ENCODE results near the gene SPRR4. TPM values are rescaled to one million over a fixed set of nuclear protein-coding genes. Genes with fewer than 3 reads are reported as not detected.

The SPRR4 gene
- total and polyA plus RNA-seq, 5 donors from 2014 or later: not detected

Other genes starting within 250 kb of the SPRR4 start
- gene KPRP, start 212.6 kb upstream of the SPRR4 start, total RNA-seq: not detected
- gene KPRP, start 212.6 kb upstream of the SPRR4 start, polyA plus RNA-seq: not detected
- gene LCE1F, start 195.5 kb upstream of the SPRR4 start, total RNA-seq: not detected
- not detected for gene LCE1F, start 195.5 kb upstream of the SPRR4 start, polyA plus RNA-seq
- gene LCE1E, start 184.4 kb upstream of the SPRR4 start, total RNA-seq: not detected
- not detected for gene LCE1E, start 184.4 kb upstream of the SPRR4 start, polyA plus RNA-seq
- gene LCE1D, start 173.9 kb upstream of the SPRR4 start, total RNA-seq: not detected
- not detected for gene LCE1D, start 173.9 kb upstream of the SPRR4 start, polyA plus RNA-seq
- not detected for gene LCE1C, start 164.0 kb upstream of the SPRR4 start, total RNA-seq
- not detected for gene LCE1C, start 164.0 kb upstream of the SPRR4 start, polyA plus RNA-seq
- not detected for gene LCE1B, start 158.7 kb upstream of the SPRR4 start, total RNA-seq
- gene LCE1B, start 158.7 kb upstream of the SPRR4 start, polyA plus RNA-seq: not detected
- gene LCE1A, start 143.2 kb upstream of the SPRR4 start, total RNA-seq: not detected
- not detected for gene LCE1A, start 143.2 kb upstream of the SPRR4 start, polyA plus RNA-seq
- not detected for gene LCE6A, start 127.8 kb upstream of the SPRR4 start, total RNA-seq
- gene LCE6A, start 127.8 kb upstream of the SPRR4 start, polyA plus RNA-seq: not detected
- not detected for gene LCE7A, start 110.7 kb upstream of the SPRR4 start, total RNA-seq
- gene LCE7A, start 110.7 kb upstream of the SPRR4 start, polyA plus RNA-seq: not detected
- gene SMCP, start 92.3 kb upstream of the SPRR4 start, total RNA-seq: not detected
- not detected for gene SMCP, start 92.3 kb upstream of the SPRR4 start, polyA plus RNA-seq
- not detected for gene IVL, start 62.1 kb upstream of the SPRR4 start, total RNA-seq
- gene IVL, start 62.1 kb upstream of the SPRR4 start, polyA plus RNA-seq: not detected
- not detected for gene SPRR5, start 23.4 kb upstream of the SPRR4 start, total RNA-seq
- not detected for gene SPRR5, start 23.4 kb upstream of the SPRR4 start, polyA plus RNA-seq
- not detected for gene SPRR1A, start 13.4 kb downstream of the SPRR4 start, total RNA-seq
- gene SPRR1A, start 13.4 kb downstream of the SPRR4 start, polyA plus RNA-seq: not detected
- gene SPRR3, start 31.1 kb downstream of the SPRR4 start, total RNA-seq: not detected
- not detected for gene SPRR3, start 31.1 kb downstream of the SPRR4 start, polyA plus RNA-seq
- not detected for gene SPRR1B, start 60.6 kb downstream of the SPRR4 start, total RNA-seq
- gene SPRR1B, start 60.6 kb downstream of the SPRR4 start, polyA plus RNA-seq: not detected
- not detected for gene SPRR2D, start 70.5 kb downstream of the SPRR4 start, total RNA-seq
- not detected for gene SPRR2D, start 70.5 kb downstream of the SPRR4 start, polyA plus RNA-seq
- gene SPRR2A, start 86.9 kb downstream of the SPRR4 start, total RNA-seq: not detected
- gene SPRR2A, start 86.9 kb downstream of the SPRR4 start, polyA plus RNA-seq: not detected
- gene SPRR2B, start 101.0 kb downstream of the SPRR4 start, total RNA-seq: not detected
- not detected for gene SPRR2B, start 101.0 kb downstream of the SPRR4 start, polyA plus RNA-seq
- gene SPRR2E, start 123.9 kb downstream of the SPRR4 start, total RNA-seq: not detected
- gene SPRR2E, start 123.9 kb downstream of the SPRR4 start, polyA plus RNA-seq: not detected
- not detected for gene SPRR2F, start 142.9 kb downstream of the SPRR4 start, total RNA-seq
- gene SPRR2F, start 142.9 kb downstream of the SPRR4 start, polyA plus RNA-seq: not detected
- not detected for gene SPRR2G, start 180.2 kb downstream of the SPRR4 start, total RNA-seq
- gene SPRR2G, start 180.2 kb downstream of the SPRR4 start, polyA plus RNA-seq: not detected
- not detected for gene LELP1, start 232.8 kb downstream of the SPRR4 start, total RNA-seq
- not detected for gene LELP1, start 232.8 kb downstream of the SPRR4 start, polyA plus RNA-seq
- not detected for gene PRR9, start 246.9 kb downstream of the SPRR4 start, total RNA-seq
- not detected for gene PRR9, start 246.9 kb downstream of the SPRR4 start, polyA plus RNA-seq